GM21576 (cell line): ENCODE measurements around the gene PTPRD.

ENCODE experiments used
- ATAC-seq: cut with Tn5 transposase; IDR thresholded peaks from one replicate; pipeline ENCODE4 v1.9.1; 2021; ENCODE audit warnings: mild to moderate bottlenecking, moderate library complexity; ENCODE audit not compliant: unreplicated experiment

Gene PTPRD

DNA sequence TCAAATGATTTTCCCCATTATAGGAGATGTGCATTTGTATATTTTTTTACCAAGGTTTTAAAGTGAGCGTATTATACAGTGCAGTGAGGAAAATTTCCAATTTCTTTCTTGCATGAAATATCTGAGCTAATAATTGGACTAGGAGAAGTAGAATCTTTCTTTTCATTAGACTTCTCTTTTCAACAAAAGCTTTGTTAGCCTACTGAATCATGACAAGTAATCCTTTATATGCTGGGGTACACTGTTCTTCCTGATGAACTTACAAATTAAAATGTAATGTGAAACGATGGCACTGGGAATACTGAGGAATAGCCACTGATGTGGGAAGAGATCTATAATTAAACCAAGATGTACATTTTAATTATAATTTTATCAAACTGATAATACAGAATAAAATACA is 829.6 kb downstream of the PTPRD start:
- no peak for ATAC-seq

DNA sequence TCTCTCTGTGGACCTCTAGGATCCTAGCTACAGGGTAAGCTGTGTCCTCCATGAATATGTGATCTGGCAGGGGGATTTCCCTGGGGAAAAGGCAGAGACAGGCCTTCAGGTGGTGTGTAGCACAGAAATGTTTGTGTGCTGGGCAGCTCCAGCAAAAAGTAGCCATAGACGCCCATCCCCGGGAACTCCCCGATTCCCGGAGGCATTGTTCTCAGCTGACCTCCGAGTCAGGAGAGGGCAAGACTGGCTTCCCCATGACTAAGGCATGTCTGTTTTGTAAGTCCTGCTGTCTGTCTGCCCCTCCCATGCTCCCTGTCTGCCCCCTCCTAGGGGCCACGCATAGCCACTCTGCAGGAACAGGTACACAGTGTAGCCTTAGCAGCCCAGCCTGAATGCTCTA is 834.5 kb downstream of the PTPRD start:
- ATAC-seq = no peak

DNA sequence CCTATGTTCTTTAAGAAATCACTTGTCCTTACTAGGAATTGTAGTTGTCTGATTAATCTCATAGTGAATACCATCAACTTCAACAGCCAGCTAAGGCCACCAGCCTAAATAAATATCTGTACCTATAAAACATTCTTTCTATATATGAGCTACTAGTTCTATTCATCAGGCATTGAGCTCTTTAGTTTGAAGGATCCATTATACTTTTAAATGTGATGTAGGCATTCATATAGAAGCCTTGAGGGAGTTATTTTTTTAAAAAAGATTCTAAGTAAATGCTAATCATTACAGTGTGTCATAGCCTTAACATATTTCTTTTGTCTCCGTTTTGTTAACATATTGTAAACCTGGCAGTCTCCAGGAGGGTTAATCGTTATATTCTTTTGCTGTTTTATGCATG is 838.3 kb downstream of the PTPRD start:
- no peak for ATAC-seq

DNA sequence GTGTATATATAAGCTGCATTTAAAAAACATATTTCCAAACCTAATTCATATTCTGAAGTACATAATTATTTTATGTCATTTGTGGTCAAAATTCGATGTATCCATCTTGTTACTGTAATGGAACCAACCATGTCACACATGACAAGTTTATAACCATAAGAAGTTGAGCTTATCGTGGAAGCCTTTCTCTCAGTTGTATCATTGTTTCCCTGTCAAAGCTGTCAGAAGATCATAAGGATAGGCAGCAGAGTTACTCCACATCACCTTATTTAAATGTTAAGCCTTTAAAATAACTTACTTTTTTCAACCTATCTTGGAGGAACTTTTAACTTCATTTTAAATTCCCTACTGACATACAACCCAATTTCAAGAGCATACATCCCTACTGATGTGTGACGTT is 841.5 kb downstream of the PTPRD start:
- no peak for ATAC-seq

DNA sequence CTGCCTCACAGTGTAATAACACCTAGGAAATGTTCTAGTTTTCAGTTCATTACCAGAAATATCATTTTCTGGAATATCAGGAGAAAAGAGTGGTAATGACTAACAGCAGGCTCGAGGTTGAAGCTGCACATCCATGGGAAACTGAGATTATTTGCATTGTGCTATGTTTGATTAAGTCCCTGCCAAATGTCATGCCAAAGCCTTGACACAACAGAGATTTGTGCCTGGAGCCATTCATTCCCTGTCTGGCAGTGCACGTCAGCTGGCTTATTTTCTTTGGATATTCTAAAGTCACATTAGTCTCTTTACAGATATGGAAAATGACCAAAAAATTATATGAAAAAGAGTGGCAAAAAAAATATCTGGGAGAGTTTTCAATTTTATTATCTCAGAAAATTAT is 848.0 kb downstream of the PTPRD start:
- no peak for ATAC-seq

DNA sequence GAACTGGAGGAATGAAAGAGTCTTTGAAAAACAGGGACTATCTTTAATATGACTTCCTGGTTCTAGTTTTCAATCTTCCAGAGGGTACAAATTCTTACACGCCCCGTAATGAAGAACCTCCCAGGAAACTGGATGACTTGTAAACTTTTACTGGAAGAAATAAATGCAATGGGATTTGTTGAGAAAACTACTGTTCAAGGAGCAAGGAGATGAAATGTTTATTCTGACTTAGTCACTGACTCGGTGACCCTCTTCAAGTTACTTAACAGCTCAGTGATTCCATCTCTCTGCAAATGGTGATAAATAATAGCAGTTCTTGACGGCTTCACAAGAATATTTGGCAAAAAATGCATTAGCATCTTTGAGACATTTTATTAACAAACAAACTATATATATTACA is 858.6 kb downstream of the PTPRD start:
- no peak for ATAC-seq

DNA sequence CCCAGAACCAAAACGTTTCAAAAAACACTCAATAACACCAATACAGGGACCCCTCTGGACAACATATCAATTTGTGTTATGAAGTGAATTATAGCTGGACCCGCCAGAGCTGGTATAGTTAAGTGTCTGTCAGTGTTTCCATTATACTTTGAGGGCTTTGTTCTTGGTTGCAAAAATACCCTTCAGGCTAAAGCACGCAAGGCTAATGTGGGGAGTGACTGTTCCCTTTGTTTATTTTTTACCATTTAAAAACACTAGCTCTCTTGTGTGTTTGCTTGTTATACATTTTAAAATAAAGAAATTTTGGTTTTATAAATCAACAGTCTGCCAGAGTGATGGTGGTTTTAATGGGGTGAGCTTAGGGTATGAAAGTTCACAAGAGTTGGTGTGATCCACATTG is 859.5 kb downstream of the PTPRD start:
- no peak for ATAC-seq

DNA sequence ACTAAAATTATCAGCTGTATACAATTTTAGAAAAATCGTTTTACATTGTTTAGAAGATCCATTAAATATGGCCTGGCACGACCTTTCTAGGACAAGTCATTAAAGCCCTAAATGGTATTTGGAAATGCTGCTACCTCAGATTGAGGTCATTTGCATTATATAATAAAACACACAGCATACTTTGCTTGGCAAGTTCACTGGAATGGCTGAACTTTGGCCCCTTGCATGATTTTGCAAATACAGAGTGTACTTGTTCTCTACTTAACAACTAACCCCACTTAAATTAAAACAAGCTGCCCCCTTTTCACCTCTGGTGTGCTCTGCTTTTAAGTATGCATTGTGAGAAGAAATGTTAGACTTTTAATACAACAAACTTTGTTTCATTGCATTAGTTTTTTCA is 860.1 kb downstream of the PTPRD start:
- ATAC-seq = no peak

DNA sequence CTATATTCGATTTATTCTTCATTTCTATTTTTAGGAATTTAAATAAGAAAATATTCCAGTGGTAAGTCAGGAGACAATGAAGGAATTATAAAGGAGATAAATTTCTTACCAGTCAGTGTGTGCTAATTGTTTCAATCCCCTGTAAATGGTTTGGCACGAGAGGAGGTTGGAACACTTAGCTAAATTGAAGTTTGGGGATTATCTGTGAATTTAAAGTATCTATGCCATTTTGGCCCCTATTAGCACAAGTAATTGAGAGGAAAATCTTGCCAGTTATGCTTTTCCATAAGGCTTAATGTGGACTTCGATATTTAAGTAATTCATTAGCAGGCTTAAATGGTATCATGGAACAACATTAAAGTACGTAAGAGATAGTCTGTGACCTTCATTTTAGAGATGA is 860.8 kb downstream of the PTPRD start:
- ATAC-seq = no peak

DNA sequence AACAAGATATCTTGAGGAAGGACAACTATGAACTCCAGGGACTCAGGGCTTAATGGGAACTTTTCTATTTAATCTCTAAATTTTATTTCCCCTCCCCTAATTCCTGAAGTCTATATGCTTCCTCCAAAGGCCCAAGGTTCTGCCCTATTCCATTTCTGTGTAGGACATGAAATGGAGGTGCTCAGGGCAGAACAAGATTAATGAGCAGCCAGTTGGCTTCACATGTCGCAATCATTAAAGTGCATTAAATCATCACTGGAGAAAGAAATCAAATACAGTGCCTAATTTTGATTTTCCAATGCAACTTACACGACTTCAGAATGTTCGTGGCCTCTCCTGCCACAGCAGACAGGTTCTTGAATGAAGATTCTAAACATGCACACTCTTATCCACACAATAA is 862.1 kb downstream of the PTPRD start:
- ATAC-seq = no peak

DNA sequence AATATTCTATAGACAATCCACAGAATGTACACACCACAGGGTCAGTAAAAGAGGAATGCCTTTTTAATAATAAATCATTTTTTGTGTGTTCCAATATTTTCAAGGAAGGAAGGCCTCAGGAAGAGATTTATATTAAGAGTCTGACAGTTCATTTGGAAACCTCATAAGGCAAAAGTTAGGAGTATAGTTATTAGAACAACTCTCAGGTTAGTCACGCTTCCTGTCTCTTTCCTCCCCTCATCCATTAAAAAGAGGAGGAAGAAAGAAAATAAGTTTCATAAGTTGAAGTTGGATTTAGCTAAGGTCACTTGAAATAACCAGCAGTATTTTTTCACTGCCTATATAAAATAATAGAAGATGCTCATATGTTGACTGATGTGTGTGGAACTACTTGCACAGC is 863.2 kb downstream of the PTPRD start:
- ATAC-seq = no peak

DNA sequence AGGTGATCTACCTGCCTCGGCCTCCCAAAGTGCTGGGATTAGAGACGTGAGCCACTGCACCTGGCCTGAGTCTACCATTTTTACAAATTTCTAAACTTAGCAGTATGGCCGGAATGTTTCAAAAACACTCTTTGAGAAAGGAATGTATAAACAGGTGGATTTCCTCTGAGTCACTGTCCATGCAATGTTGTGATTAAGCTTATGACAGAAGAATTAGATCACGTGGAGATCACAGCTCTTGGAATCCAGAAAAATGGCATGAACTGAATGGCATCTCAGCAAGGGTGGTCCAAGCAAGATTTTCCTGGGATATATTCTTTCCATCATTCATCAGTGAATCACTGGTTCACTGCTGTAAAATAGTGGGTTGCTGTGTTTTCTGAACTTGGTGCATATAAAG is 865.0 kb downstream of the PTPRD start:
- no peak for ATAC-seq

DNA sequence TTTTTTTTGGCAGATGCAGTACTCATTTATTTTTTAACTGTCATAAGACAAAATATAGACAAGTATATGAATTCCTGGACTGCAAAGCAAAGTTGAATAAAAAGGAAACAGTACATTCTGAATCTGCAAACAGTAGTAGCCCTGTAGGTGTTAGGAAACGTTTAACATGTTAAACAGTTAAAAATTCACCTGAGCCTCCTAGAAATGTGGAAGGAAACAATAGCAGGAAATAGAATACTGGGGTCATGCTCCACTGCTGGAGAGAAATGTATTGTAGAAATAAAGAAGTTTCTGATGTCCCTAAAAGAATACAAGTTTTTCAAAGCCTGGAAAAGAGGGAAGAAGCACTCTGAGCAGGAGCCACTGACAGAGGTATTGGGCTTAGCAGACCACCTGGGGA is 866.0 kb downstream of the PTPRD start:
- no peak for ATAC-seq

DNA sequence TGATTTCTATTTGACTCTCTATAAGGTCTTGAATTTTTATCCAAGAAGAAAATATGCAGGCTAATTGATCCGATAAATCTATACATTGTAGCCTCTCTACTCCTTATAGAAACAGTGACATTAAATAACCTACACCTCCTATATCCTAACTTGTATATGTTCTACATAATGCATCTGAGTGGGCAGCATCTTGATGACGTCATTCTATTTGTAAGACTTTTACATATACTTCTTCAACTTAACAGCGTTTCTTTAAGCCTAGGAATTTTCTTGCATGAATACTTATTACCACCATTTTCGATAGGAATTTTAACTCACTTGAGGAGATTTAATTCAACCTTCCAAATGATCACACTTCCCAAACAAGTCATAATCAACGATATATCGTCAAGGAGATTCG is 869.0 kb downstream of the PTPRD start:
- ATAC-seq = no peak

DNA sequence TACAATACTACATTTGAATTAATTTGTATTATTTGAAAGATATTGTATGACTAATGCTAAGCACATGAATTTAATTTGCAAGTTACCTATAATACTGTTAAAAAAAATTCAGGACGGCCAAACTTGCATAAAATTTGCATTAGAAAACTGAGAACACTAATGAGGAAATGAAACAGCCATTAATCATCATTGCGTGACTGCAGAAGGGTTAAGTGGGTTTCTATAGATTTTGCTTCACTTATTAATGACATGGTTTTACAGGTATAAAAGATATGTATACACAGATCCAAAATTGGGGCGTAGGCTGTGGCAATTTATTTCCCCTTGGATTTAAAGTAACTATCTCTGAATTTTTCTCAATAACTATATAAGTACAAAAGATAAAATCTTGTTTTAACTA is 882.6 kb downstream of the PTPRD start:
- no peak for ATAC-seq

DNA sequence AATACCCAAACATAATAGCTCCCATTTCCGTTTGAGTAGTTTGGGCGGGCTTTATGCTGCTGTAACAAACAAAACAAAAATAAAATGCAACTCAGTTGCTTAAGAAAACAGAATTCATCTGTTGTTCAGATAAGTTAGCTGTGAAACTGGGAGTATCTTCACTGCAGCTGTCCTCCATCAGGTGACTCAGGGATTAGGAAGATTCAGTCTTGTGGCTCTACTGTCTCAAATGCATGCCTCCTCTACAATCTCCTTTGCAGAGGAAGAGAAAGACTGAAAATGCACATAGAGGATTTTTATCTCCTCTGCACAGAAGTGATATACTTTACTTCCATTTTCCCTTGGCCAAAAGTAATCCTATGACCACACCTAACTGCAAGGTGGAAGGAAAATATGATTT is 883.7 kb downstream of the PTPRD start:
- no peak for ATAC-seq

DNA sequence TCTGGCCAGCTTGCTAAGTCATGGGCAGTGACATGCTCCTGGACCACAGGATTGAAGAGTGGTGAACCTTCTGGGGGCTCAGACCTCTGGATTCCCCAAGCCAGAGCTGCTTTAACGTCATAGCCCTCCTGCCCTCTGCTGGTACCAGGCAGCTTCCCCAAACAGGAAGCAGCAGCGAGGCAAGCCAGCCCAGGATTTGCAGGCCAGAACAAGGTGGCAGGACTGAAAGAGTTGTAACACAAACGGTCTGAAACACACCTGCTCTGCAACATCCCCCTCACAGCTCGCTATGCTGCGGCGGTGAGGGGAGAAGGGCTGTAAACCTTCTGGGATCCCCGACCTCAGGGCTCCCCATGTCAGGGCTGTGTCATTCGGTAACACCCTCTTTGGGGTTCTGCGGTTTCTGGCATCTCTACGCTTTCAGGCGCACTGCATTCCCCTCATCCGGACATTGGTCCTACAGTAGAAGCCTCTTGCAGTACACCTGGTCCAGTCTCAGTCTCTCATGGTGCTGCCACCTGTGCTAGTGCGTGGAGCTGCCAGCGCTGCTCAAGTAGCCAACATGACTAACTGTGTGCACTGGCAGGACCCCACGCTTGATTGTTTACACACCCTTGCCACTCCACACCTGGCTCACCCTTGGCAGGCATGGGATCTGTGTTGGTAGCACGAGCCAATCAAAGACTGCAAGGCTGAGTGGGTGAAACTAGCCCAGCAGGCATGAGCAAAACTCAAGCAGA is 893.3 kb downstream of the PTPRD start:
- no peak for ATAC-seq

DNA sequence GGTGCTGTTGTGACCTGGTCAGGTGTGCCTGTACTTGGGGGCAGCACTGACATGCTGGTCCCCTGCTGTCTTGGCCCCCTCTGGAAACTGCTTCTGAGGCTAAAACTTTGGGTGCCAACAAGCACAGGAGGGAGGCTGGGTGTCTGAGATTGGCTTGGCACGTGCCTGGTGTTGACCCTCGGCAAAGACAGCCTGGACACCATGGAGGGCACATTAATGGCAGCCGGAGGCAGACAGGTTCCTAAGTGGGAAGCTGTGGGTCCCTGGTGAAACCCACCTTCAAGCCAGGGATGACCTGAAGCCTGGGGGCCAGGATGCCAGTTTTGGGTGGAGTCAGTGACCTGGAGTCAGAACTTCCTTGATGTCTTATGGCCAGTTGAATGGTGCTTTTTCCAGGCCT is 894.1 kb downstream of the PTPRD start:
- no peak for ATAC-seq

DNA sequence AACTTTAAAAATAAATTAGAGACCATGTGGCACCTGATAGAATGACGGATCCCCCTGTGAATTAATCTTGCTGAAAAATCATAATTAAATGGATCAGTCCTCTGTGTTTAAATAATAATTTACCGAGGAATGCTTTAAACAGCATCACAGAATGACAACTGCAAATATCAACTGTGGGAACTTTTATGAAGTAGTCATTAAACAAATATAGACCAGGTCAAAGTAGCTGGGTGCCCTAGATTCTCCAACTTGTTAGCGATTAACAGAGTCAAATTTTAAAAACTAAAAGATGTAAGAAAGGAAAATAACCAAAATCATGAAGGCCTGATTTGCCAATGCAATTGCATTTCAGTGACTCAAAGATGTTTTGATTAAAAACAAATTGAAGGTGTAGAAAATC is 933.4 kb downstream of the PTPRD start:
- ATAC-seq = no peak

DNA sequence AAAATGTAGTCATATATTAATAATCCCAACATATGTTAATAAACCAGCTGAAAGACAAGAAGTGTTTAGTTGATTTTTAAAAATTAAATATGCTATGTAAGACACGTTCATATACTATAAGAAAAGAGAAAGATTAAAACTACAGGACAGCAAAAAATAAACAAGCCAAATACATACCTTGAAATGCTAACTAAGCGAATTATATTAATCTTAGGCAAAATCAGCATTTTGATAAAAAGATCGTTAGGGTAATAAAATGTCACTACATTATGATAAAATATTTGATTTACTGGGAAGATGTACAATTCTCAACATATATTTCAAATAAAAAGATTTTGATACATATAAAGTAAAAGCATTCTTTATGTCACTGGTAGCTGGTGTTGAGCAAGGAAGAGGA is 938.3 kb downstream of the PTPRD start:
- ATAC-seq = no peak

DNA sequence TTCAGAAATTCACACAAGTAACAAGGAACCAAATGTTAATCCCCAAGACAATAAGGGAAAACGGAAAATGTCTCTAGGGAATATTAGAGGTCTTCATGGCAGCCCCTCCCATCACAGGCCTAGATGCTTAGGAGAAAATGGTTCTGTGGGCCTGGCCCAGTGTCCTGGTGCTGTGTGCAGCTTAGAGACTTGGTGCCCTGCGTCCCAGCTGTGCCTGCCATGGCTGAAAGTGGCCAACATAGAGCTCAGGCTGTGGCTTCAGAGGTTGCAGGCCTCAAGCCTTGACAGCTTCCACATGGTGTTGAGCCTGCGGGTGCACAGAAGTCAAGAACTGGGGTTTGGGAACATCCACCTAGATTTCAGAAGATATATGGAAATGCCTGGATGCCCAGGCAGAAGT is 942.3 kb downstream of the PTPRD start:
- ATAC-seq = no peak

DNA sequence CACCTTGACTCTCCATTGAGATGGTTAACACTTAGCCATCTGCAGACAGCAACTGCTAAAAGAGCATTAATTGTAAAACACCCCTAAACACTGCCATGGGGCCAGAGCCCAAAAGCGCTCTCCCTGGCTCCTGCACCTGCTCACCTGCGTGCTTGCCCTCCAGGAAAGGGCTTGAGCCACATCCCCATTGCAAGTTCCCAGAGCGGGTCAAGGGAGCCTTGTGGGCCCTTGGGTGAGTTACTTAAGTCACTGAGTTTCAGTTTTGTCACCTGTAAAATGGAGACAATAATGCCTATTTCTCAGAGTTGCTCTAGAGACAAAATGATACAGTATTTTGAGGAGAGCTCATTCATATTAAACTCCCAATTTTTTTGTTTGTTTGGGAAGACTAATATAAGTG is 967.8 kb downstream of the PTPRD start:
- ATAC-seq = no peak

DNA sequence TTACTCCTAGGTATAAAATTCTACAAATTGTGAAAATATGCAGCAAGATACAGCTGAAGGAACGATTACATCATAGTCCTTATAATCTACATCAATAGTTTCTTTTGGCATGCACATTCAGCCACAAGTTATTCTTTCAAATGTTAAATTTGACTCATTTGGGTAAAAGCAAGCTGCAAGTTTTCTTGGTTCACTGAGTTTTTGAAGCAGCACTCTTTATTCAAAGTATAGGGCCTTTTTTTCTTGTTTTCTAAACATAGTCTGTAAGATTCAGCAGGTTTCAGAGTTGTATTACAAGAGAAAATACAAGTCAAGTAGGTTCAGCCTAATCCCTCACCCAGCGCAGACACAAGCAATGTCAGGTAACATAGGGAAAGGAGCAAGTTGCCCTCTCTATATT is 981.5 kb downstream of the PTPRD start:
- peak; percentile 40 for ATAC-seq
